ENCODE data around the gene HHIPL2.

- TF ChIP-seq CTCF (IDR thresholded peaks at IDR 0.05) (no peak), POLR2A (IDR thresholded peaks at IDR 0.05) (no peak)
Measured at GRCh38 chr1:222543817-222544216, 4.1 kb downstream of the HHIPL2 start.
